Astrocyte (in vitro differentiated cells and primary cell): ENCODE results near the gene FRZB. TPM values are rescaled to one million over a fixed set of nuclear protein-coding genes. Genes with fewer than 3 reads are reported as not detected.

Source experiments
- DNase-seq: peaks from one replicate; pipeline ENCODE4 v3.0.0-alpha.2; 2010; ENCODE audit warnings: low read depth
- FAIRE-seq: peaks from 2 replicates; lab custom pipeline; 2011; peaks lifted over from hg19 to GRCh38; lab: Jason Lieb, UNC
- H2AFZ ChIP-seq: 2 replicates; pipeline ENCODE4 v1.6.0; 2012; ENCODE audit warnings: low read depth, low read length, inconsistent platforms
- H3K27ac ChIP-seq: 2 replicates; pipeline ENCODE4 v1.5.1; 2011; ENCODE audit warnings: low read depth, low read length, inconsistent platforms
- H3K27me3 ChIP-seq: 2 replicates; pipeline ENCODE4 v1.6.0; 2011; ENCODE audit warnings: low read length, inconsistent platforms; ENCODE audit not compliant: insufficient read depth
- H3K36me3 ChIP-seq: 2 replicates; pipeline ENCODE4 v1.5.1; 2011; ENCODE audit warnings: low read length, inconsistent platforms; ENCODE audit not compliant: insufficient read depth
- H3K4me1 ChIP-seq: 2 replicates; pipeline ENCODE4 v1.5.1; 2011; ENCODE audit warnings: low read length, inconsistent platforms; ENCODE audit not compliant: insufficient read depth
- H3K4me2 ChIP-seq: 2 replicates; pipeline ENCODE4 v1.6.0; 2012; ENCODE audit warnings: low read length, inconsistent platforms
- H3K4me3 ChIP-seq: 2 replicates; pipeline ENCODE4 v1.5.1; 2011; ENCODE audit warnings: low read depth, mild to moderate bottlenecking, low read length, inconsistent platforms; ENCODE audit not compliant: insufficient read depth
- H3K79me2 ChIP-seq: 2 replicates; pipeline ENCODE4 v1.6.0; 2012; ENCODE audit warnings: mild to moderate bottlenecking, low read length, inconsistent platforms; ENCODE audit not compliant: insufficient read depth
- H3K9ac ChIP-seq: 2 replicates; pipeline ENCODE4 v1.6.0; 2012; ENCODE audit warnings: mild to moderate bottlenecking, low read length, inconsistent platforms
- H3K9me3 ChIP-seq: 2 replicates; pipeline ENCODE4 v1.5.1; 2012; ENCODE audit warnings: low read depth, mild to moderate bottlenecking, low read length, inconsistent platforms; ENCODE audit not compliant: insufficient read depth
- H4K20me1 ChIP-seq: 2 replicates; pipeline ENCODE4 v1.6.0; 2012; ENCODE audit warnings: low read length, inconsistent platforms; ENCODE audit not compliant: insufficient read depth
- H3K27ac Mint-ChIP-seq: one replicate; pipeline ENCODE4 v1.8.0; 2021; ENCODE audit warnings: mild to moderate bottlenecking, mixed read lengths; ENCODE audit not compliant: unreplicated experiment
- H3K27me3 Mint-ChIP-seq: one replicate; pipeline ENCODE4 v1.8.0; 2021; ENCODE audit warnings: low read depth, mixed read lengths; ENCODE audit not compliant: unreplicated experiment
- H3K36me3 Mint-ChIP-seq: one replicate; pipeline ENCODE4 v1.8.0; 2021; ENCODE audit warnings: low read depth, mixed read lengths; ENCODE audit not compliant: unreplicated experiment
- H3K4me1 Mint-ChIP-seq: one replicate; pipeline ENCODE4 v1.8.0; 2021; ENCODE audit warnings: low read depth, mixed read lengths; ENCODE audit not compliant: unreplicated experiment
- H3K4me3 Mint-ChIP-seq: one replicate; pipeline ENCODE4 v1.8.0; 2021; ENCODE audit warnings: mild to moderate bottlenecking, moderate library complexity, mixed read lengths; ENCODE audit not compliant: unreplicated experiment
- H3K9me3 Mint-ChIP-seq: one replicate; pipeline ENCODE4 v1.8.0; 2021; ENCODE audit warnings: mild to moderate bottlenecking, mixed read lengths; ENCODE audit not compliant: unreplicated experiment
- CTCF ChIP-seq: IDR thresholded peaks from 2 replicates; pipeline ENCODE4 v1.5.1; 2011; ENCODE audit warnings: low read depth, mild to moderate bottlenecking, inconsistent platforms, low read length, moderate library complexity; ENCODE audit not compliant: insufficient read depth
- EZH2 ChIP-seq: IDR thresholded peaks from 2 replicates; pipeline ENCODE4 v1.6.1; 2012; ENCODE audit warnings: mild to moderate bottlenecking, low read length, inconsistent platforms; ENCODE audit not compliant: insufficient read depth
- total RNA-seq: library from RNA; stranded (reverse); gene quantifications from 2 replicates; pipeline ENCODE4 v1.2.1, GENCODE V29; 2021

Gene FRZB
- total RNA-seq, 1 donor from 2014 or later: 0.77 TPM

DNA sequence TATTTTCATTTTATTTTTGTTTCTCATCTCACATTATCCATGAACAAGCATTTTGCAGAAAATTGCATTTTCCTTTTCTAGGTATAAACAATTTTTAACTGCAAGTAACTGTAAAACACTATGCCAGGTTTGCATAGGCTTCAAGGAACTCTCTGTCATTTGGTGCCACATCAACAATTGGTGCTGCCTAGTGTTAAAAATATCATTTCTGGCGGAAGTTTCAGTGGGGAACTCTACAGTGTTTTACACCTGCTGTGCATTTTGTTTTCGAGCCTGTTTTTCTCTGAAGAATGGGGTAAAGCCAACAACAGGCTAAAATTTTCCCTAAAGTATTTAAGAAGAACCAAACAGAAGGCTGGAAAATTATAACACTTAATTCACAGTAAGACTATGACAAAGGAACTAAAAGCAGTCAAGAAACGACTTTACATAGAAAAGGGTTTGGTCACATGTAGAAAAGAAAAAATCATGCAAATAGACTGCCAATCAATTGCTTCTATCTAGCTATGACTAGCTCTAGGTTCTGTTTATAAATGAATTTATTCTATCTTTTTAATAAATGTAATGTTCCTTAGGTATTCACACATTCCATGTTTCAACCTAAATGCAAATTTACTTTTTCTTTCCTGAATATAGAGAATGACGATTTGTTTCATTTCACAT is 21.4 kb upstream of the FRZB start:
- Histone ChIP-seq H2AFZ (no peak overlapping the region), H3K9ac (no peak overlapping the region), H3K36me3 (no peaks in the 10 kb centered on the region), H3K4me2 (no peak overlapping the region), H3K4me1 (no peaks in the 10 kb centered on the region), H4K20me1 (no peaks in the 10 kb centered on the region), H3K27me3 (no peaks in the 10 kb centered on the region), H3K4me3 (no peak overlapping the region), H3K9me3 (no peaks in the 10 kb centered on the region), H3K79me2 (no peaks in the 10 kb centered on the region), H3K27ac (no peak overlapping the region)
- no peak for FAIRE-seq
- Mint-ChIP-seq H3K27ac (no peak overlapping the region), H3K9me3 (no peaks in the 10 kb centered on the region), H3K36me3 (no peaks in the 10 kb centered on the region), H3K4me3 (no peak overlapping the region), H3K4me1 (no peaks in the 10 kb centered on the region), H3K27me3 (no peaks in the 10 kb centered on the region)
- no peak for DNase-seq
- no peak for TF ChIP-seq EZH2
- no peak for TF ChIP-seq CTCF

- H4K20me1 ChIP-seq: no peaks in the 10 kb centered on the region
- no peaks in the 10 kb centered on the region for H3K4me1 ChIP-seq
- H3K9me3 ChIP-seq: no peaks in the 10 kb centered on the region
- H3K4me2 ChIP-seq: no peak overlapping the region
- no peaks in the 10 kb centered on the region for H3K27me3 ChIP-seq
- H3K9me3 Mint-ChIP-seq: no peaks in the 10 kb centered on the region
- H3K27me3 Mint-ChIP-seq: no peaks in the 10 kb centered on the region
- no peak for FAIRE-seq
- no peak for DNase-seq
- H3K9ac ChIP-seq: no peak overlapping the region
- H3K4me3 ChIP-seq: no peak overlapping the region
- no peaks in the 10 kb centered on the region for H3K79me2 ChIP-seq
- no peak overlapping the region for H2AFZ ChIP-seq
- H3K36me3 Mint-ChIP-seq: no peaks in the 10 kb centered on the region
- no peaks in the 10 kb centered on the region for H3K36me3 ChIP-seq
- no peak overlapping the region for H3K27ac ChIP-seq
- no peak overlapping the region for H3K4me3 Mint-ChIP-seq
- no peak overlapping the region for H3K27ac Mint-ChIP-seq
- no peak for TF ChIP-seq EZH2
- H3K4me1 Mint-ChIP-seq: no peaks in the 10 kb centered on the region
Measured at GRCh38 chr2:182887093-182887492, 20.7 kb upstream of the FRZB start.

DNA sequence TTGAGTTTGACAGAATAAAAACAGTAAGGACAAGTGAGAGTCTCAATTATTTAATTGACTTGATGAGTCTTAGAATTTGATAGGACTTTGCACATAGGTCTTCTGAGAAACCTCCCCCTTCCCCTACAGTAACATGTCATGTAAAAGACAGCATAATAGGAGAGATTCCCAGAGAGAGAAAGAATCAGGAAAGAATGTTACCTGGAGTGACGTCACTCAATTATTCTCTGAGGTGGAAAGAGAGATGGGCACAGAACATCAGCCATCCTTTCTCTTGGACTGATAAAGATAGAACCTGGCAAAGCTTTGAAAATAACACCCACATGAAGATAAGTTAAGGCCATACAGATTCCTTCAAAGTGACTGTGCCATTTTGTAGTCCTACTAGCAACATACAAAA is 19.3 kb upstream of the FRZB start:
- TF ChIP-seq EZH2 (no peak), CTCF (no peak)
- Mint-ChIP-seq H3K36me3 (no peaks in the 10 kb centered on the region), H3K27me3 (no peaks in the 10 kb centered on the region), H3K9me3 (no peaks in the 10 kb centered on the region), H3K4me3 (no peak overlapping the region), H3K4me1 (no peaks in the 10 kb centered on the region), H3K27ac (no peak overlapping the region)
- DNase-seq (no peak), FAIRE-seq (no peak)
- H3K79me2 ChIP-seq: no peaks in the 10 kb centered on the region
- no peaks in the 10 kb centered on the region for H3K4me1 ChIP-seq
- H3K36me3 ChIP-seq: no peaks in the 10 kb centered on the region
- no peaks in the 10 kb centered on the region for H3K27me3 ChIP-seq
- H3K4me3 ChIP-seq: no peak overlapping the region
- H3K9me3 ChIP-seq: no peaks in the 10 kb centered on the region
- no peak overlapping the region for H3K27ac ChIP-seq
- no peak overlapping the region for H3K9ac ChIP-seq
- no peaks in the 10 kb centered on the region for H4K20me1 ChIP-seq
- H2AFZ ChIP-seq: no peak overlapping the region
- no peak overlapping the region for H3K4me2 ChIP-seq
